NB4 (cell line): ENCODE results near the gene OXSM.

Experiments used
- DNase-seq: peaks from one replicate; pipeline ENCODE4 v3.0.0; 2010; ENCODE audit warnings: low read depth
- H3K4me3 ChIP-seq: one replicate; pipeline ENCODE4 v1.5.1; 2011; ENCODE audit warnings: mild to moderate bottlenecking, low read depth, low read length, moderate library complexity
- CTCF ChIP-seq: IDR thresholded peaks from one replicate; pipeline ENCODE4 v1.5.1; 2012; ENCODE audit warnings: low read depth, low read length
- MAX ChIP-seq: IDR thresholded peaks from 2 replicates; pipeline ENCODE4 v1.6.1; 2011; ENCODE audit warnings: low read depth, low read length
- MYC ChIP-seq: IDR thresholded peaks from 2 replicates; pipeline ENCODE4 v1.6.1; 2011; ENCODE audit warnings: low read depth, low read length
- POLR2A ChIP-seq: IDR thresholded peaks from 2 replicates; pipeline ENCODE4 v1.6.1; 2011; ENCODE audit warnings: mild to moderate bottlenecking; ENCODE audit not compliant: insufficient read length; ENCODE audit errors: extremely low read depth

Gene OXSM

GRCh38 chr3:25785826-25786225, 4.1 kb upstream of the OXSM start:
- no peak for DNase-seq
- H3K4me3 ChIP-seq, result no peak overlapping the region
- TF ChIP-seq MYC (no peak), CTCF (no peak)

DNA sequence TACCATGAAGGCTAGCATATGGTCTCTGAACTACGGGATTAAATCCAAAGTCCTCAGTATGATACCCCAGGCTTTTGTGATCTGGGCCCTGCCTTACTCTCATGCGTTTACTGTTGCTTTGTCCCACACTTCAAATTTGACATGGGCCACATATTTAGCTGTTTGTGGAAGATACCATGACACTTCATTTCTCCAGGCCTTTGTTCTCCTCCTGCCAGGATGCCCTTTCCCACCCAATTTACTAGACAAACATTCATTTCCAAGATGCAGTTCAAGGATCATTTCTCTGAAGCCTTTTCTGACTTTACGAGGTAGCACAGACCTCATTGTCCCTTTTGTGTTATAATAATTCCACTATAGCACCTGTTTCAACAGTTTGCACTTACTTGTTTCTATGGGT, 2.2 kb upstream of the OXSM start:
- TF ChIP-seq MAX, result no peak
- no peak for TF ChIP-seq CTCF
- no peak for TF ChIP-seq POLR2A
- TF ChIP-seq MYC, result no peak
- no peak overlapping the region for H3K4me3 ChIP-seq
- DNase-seq, result no peak

- peak overlapping the region; percentile 89 for H3K4me3 ChIP-seq
- no peak for TF ChIP-seq MYC
- no peak for TF ChIP-seq CTCF
- no peak for TF ChIP-seq POLR2A
- no peak for TF ChIP-seq MAX
- no peak for DNase-seq
Measured at GRCh38 chr3:25789209-25789595, 688 bp upstream of the OXSM start.

DNA sequence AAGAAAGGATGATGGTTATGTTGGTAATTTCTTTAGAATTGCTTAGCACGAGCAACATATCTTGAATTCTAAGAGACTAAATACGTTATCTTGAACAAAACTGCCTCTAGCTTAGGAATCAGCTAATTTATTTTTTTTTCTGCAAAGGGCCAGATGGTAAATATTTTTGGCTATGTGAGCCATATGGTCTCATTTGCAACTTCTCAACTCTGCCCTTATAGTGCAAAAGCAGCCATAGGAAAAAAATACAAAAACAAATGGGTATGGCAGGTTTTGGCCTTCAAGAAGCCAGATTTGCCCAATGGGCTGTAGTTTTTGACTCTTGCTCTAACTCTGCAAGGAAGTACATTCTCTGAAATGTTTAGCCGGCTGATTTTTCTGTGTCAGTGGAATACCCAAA, 11.9 kb downstream of the OXSM start:
- DNase-seq, result no peak
- H3K4me3 ChIP-seq, result no peak overlapping the region
- TF ChIP-seq CTCF (no peak), MYC (no peak), MAX (no peak), POLR2A (no peak)

DNA sequence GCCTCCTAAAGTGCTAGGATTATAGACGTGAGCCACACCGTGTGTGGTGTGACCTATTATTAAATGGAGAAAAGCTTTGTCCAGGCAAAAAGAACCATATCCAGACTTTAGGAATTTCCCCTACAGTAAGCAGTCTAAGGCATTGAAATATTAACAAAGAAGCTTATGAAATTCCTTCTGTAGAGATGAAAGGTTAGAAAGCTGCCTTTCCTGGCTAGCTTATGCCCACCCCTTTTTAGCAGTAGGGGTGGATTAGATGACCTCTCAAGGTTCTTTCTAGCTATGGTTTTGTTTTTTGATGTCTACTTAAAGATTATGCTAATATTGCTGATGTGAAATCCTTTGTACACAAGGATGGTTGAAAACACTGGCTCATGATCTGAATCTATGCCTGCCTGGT, 13.9 kb downstream of the OXSM start:
- TF ChIP-seq MAX (no peak), CTCF (no peak)
- no peak overlapping the region for H3K4me3 ChIP-seq
- DNase-seq, result no peak

- no peak for DNase-seq
- no peak for TF ChIP-seq CTCF
- no peak overlapping the region for H3K4me3 ChIP-seq
Measured at GRCh38 chr3:25804676-25805075, 14.8 kb downstream of the OXSM start.
